ENCODE data around the gene FOXRED1. TPM values are rescaled to one million over a fixed set of nuclear protein-coding genes. Genes with fewer than 3 reads are reported as not detected.

Gene FOXRED1
- total and polyA plus RNA-seq, 2 donors (not counting 1 experiment from before 2014, with no cell fraction given) = 26.1 to 46.0 TPM

- peaks cover 13% of the 10 kb centered on the region for H4K20me1 ChIP-seq (ENCODE audit: control insufficient read depth, insufficient read depth, low read length, poor library complexity, severe bottlenecking)
- H3K27me3 ChIP-seq (replicated peaks in 1 of 4; ENCODE audit: control extremely low read depth in 1 of 4, control insufficient read depth in 3 of 4, insufficient read depth in 4 of 4, low read length in 3 of 4) = no peaks in the 10 kb centered on the region
- intact Hi-C loops (cut with micrococcal nuclease) = loop anchor here (1.0 kb wide), 1 partner anchor 169 kb away; no protein-coding TSS in a partner anchor
- no peak overlapping the region for H3K4me3 ChIP-seq (ENCODE audit: control extremely low read depth in 1 of 5, extremely low read depth in 1 of 5, insufficient read depth in 1 of 5, low read depth in 2 of 5, low read length in 4 of 5)
- no peak for TF ChIP-seq CTCF (IDR thresholded peaks at IDR 0.05)
- no peak for TF ChIP-seq EZH2 (IDR thresholded peaks at IDR 0.05; ENCODE audit: borderline replicate concordance, insufficient read depth, low read depth, low read length, poor library complexity, severe bottlenecking)
- no peak overlapping the region for H3K27ac Mint-ChIP-seq
- no peak overlapping the region for H3K9ac ChIP-seq (ENCODE audit: low read length)
- H3K4me1 ChIP-seq (ENCODE audit: control insufficient read depth in 2 of 2, insufficient read depth in 2 of 2, low read length in 2 of 2) = peaks cover 0 to 16% of the 10 kb centered on the region in 2 donors
- no peaks in the 10 kb centered on the region for H3K9me3 Mint-ChIP-seq (ENCODE audit: insufficient read depth)
- peaks cover 44% of the 10 kb centered on the region for H3K79me2 ChIP-seq (ENCODE audit: control insufficient read depth, insufficient read depth, low read length)
- no peak overlapping the region for H3K4me2 ChIP-seq (replicated peaks; ENCODE audit: low read depth, low read length, poor library complexity, severe bottlenecking)
- CTCF ChIA-PET = interaction anchor here (0.6 to 4.8 kb wide), 16 partner anchors 8 to 1035 kb away, joined by 3 to 55 read pairs (median 4); partner anchors contain the start of gene ST3GAL4
- no peak overlapping the region for H3K27ac ChIP-seq (ENCODE audit: low read length in 2 of 2)
- DNase-seq (no peak), ATAC-seq (ENCODE audit: low read depth) (no peak)
- 67% methylated on average over 6 of the region's 6 CpGs for WGBS (ENCODE audit: insufficient coverage)
- peaks cover 2 to 48% of the 10 kb centered on the region in 2 experiments for H3K36me3 ChIP-seq (replicated peaks in 1 of 2; ENCODE audit: control extremely low read depth in 1 of 2, control insufficient read depth in 1 of 2, extremely low read depth in 1 of 2, insufficient read depth in 2 of 2, low read length in 1 of 2)
- no peaks in the 10 kb centered on the region for H3K27me3 Mint-ChIP-seq
- POLR2A ChIA-PET = no interaction called here
- H3K9me3 ChIP-seq (ENCODE audit: control extremely low read depth in 1 of 3, control insufficient read depth in 2 of 3, insufficient read depth in 1 of 3, low read length in 2 of 3) = no peaks in the 10 kb centered on the region
- H3K4me1 Mint-ChIP-seq = peaks cover 21% of the 10 kb centered on the region
- H3K4me3 Mint-ChIP-seq = no peak overlapping the region
- no peak overlapping the region for H2AFZ ChIP-seq (ENCODE audit: insufficient read depth, low read depth, low read length, poor library complexity, severe bottlenecking)
Measured at GRCh38 chr11:126310992-126311310, 42.0 kb downstream of the FOXRED1 start.

GRCh38 chr11:126311401-126312291, 42.7 kb downstream of the FOXRED1 start:
- H3K4me3 ChIP-seq (ENCODE audit: control extremely low read depth in 1 of 5, extremely low read depth in 1 of 5, insufficient read depth in 1 of 5, low read depth in 2 of 5, low read length in 4 of 5) = no peak overlapping the region
- Mint-ChIP-seq H3K4me3 (no peak overlapping the region), H3K9me3 (ENCODE audit: insufficient read depth) (no peaks in the 10 kb centered on the region), H3K27me3 (no peaks in the 10 kb centered on the region), H3K4me1 (peaks cover 25% of the 10 kb centered on the region), H3K27ac (no peak overlapping the region)
- peaks cover 37% of the 10 kb centered on the region for H3K79me2 ChIP-seq (ENCODE audit: control insufficient read depth, insufficient read depth, low read length)
- no peak for DNase-seq
- no peak overlapping the region for H2AFZ ChIP-seq (ENCODE audit: insufficient read depth, low read depth, low read length, poor library complexity, severe bottlenecking)
- ChIA-PET CTCF (interaction anchor here (1.0 to 4.8 kb wide), 9 partner anchors 7 to 1034 kb away, joined by 3 to 55 read pairs (median 5); partner anchors contain the start of gene ST3GAL4), POLR2A (no interaction called here)
- no peak for ATAC-seq (ENCODE audit: low read depth)
- no peak for TF ChIP-seq CTCF (IDR thresholded peaks at IDR 0.05)
- TF ChIP-seq EZH2 (IDR thresholded peaks at IDR 0.05; ENCODE audit: borderline replicate concordance, insufficient read depth, low read depth, low read length, poor library complexity, severe bottlenecking) = no peak
- no peaks in the 10 kb centered on the region for H3K27me3 ChIP-seq (replicated peaks in 1 of 4; ENCODE audit: control extremely low read depth in 1 of 4, control insufficient read depth in 3 of 4, insufficient read depth in 4 of 4, low read length in 3 of 4)
- no peak overlapping the region for H3K27ac ChIP-seq (ENCODE audit: low read length in 2 of 2)
- intact Hi-C loops (cut with micrococcal nuclease) = no loop called here
- peaks cover 0 to 11% of the 10 kb centered on the region in 2 donors for H3K4me1 ChIP-seq (ENCODE audit: control insufficient read depth in 2 of 2, insufficient read depth in 2 of 2, low read length in 2 of 2)
- no peak overlapping the region for H3K9ac ChIP-seq (ENCODE audit: low read length)
- peaks cover 13% of the 10 kb centered on the region for H4K20me1 ChIP-seq (ENCODE audit: control insufficient read depth, insufficient read depth, low read length, poor library complexity, severe bottlenecking)
- H3K9me3 ChIP-seq (ENCODE audit: control extremely low read depth in 1 of 3, control insufficient read depth in 2 of 3, insufficient read depth in 1 of 3, low read length in 2 of 3) = no peaks in the 10 kb centered on the region
- peaks cover 2 to 49% of the 10 kb centered on the region in 2 experiments for H3K36me3 ChIP-seq (replicated peaks in 1 of 2; ENCODE audit: control extremely low read depth in 1 of 2, control insufficient read depth in 1 of 2, extremely low read depth in 1 of 2, insufficient read depth in 2 of 2, low read length in 1 of 2)
- no peak overlapping the region for H3K4me2 ChIP-seq (replicated peaks; ENCODE audit: low read depth, low read length, poor library complexity, severe bottlenecking)
- WGBS (ENCODE audit: insufficient coverage) = 87% methylated on average over 11 of the region's 14 CpGs
